Peyer's patch (tissue), 4 donors: Measurements from ENCODE around the gene EFNB3. TPM values are rescaled to one million over a fixed set of nuclear protein-coding genes. Genes with fewer than 3 reads are reported as not detected.

Experiments used
- DNase-seq, 3 donors: peaks; one replicate each; pipeline ENCODE4 v3.0.0-alpha.2; 2017 to 2019
- H3K27ac ChIP-seq, 4 donors: fragments of 200-600 bp; sonication (generic); one replicate each; pipeline ENCODE4 v1.5.1; 2016 to 2019
- H3K27me3 ChIP-seq, 2 donors: fragments of 200-600 bp; sonication (generic); one replicate each; pipeline ENCODE4 v1.5.1; 2019
- H3K36me3 ChIP-seq, 3 donors: fragments of 200-600 bp; sonication (generic); one replicate each; pipeline ENCODE4 v1.5.1; 2016 to 2019
- H3K4me1 ChIP-seq, 4 donors: fragments of 200-600 bp; sonication (generic); one replicate each; pipeline ENCODE4 v1.5.1; 2016 to 2019
- H3K4me3 ChIP-seq, 4 donors: fragments of 200-600 bp; sonication (generic); 1 replicate in 3 of 4; 2 replicates in 1 of 4; pipeline ENCODE4 v1.5.1; 2016 to 2019; ENCODE audit warnings: mild to moderate bottlenecking in 1 of 4
- H3K9me3 ChIP-seq, 4 donors: fragments of 200-600 bp; sonication (generic); one replicate each; pipeline ENCODE4 v1.5.1; 2016 to 2019; ENCODE audit warnings: mild to moderate bottlenecking in 1 of 4
- CTCF ChIP-seq, 6 experiments: fragments of 450-650 bp in 4 of 6; fragments of 200-600 bp in 2 of 6; sonication (generic) in 1 of 6; IDR thresholded peaks; one replicate each; pipeline ENCODE4 v1.5.1; 2017 to 2019; ENCODE audit warnings: antibody characterized with exemption in 6 of 6, mild to moderate bottlenecking in 3 of 6, moderate library complexity in 1 of 6
- POLR2A ChIP-seq, 2 donors: fragments of 450-650 bp; IDR thresholded peaks; one replicate each; pipeline ENCODE4 v1.5.1; 2017; ENCODE audit warnings: antibody characterized with exemption in 2 of 2, mild to moderate bottlenecking in 2 of 2, moderate library complexity in 2 of 2
- total RNA-seq, 4 donors: library from RNA; depleted of rRNA; stranded (reverse); fragments of >200 nt; gene quantifications; one replicate each; pipeline ENCODE4 v1.1.0, GENCODE V29; 2016

EFNB3 gene
- total RNA-seq, 4 donors from 2014 or later: 0.27 TPM; not detected in 3

- Histone ChIP-seq H3K36me3 (peaks cover 0 to 80% (median 3%) of the 10 kb centered on the region in 3 donors), H3K9me3 (peaks cover 0 to 8% (median 3%) of the 10 kb centered on the region in 4 donors), H3K27me3 (no peaks in the 10 kb centered on the region), H3K4me3 (no peak overlapping the region), H3K4me1 (no peaks in the 10 kb centered on the region), H3K27ac (no peak overlapping the region)
- DNase-seq: peak in 2 of 3 donors; percentile 53 to 74
- TF ChIP-seq POLR2A (IDR thresholded peaks at IDR 0.05): no peak
- peak in 4 of 6 experiments; percentile 35 to 67 (median 64) for TF ChIP-seq CTCF (IDR thresholded peaks at IDR 0.05)
These were observed 31.8 kb upstream of the EFNB3 start for GRCh38 chr17:7673239-7673638.

GRCh38 chr17:7674934-7675333 is 30.1 kb upstream of the EFNB3 start:
- peaks cover 0 to 64% (median 3%) of the 10 kb centered on the region in 3 donors for H3K36me3 ChIP-seq
- peaks cover 0 to 8% (median 3%) of the 10 kb centered on the region in 4 donors for H3K9me3 ChIP-seq
- no peak overlapping the region for H3K4me3 ChIP-seq
- no peaks in the 10 kb centered on the region for H3K4me1 ChIP-seq
- no peaks in the 10 kb centered on the region for H3K27me3 ChIP-seq
- no peak for DNase-seq
- TF ChIP-seq POLR2A (IDR thresholded peaks at IDR 0.05) (no peak), CTCF (IDR thresholded peaks at IDR 0.05) (no peak)
- no peak overlapping the region for H3K27ac ChIP-seq

- H3K36me3 ChIP-seq: peaks cover 0 to 48% (median 3%) of the 10 kb centered on the region in 3 donors
- no peak for DNase-seq
- TF ChIP-seq CTCF (IDR thresholded peaks at IDR 0.05) (no peak), POLR2A (IDR thresholded peaks at IDR 0.05) (no peak)
- H3K27ac ChIP-seq: no peak overlapping the region
- H3K9me3 ChIP-seq: peaks cover 0 to 8% (median 3%) of the 10 kb centered on the region in 4 donors
- no peaks in the 10 kb centered on the region for H3K27me3 ChIP-seq
- no peaks in the 10 kb centered on the region for H3K4me1 ChIP-seq
- H3K4me3 ChIP-seq: no peak overlapping the region
These were observed 28.5 kb upstream of the EFNB3 start for GRCh38 chr17:7676533-7676932.

GRCh38 chr17:7677388-7678067 is 27.5 kb upstream of the EFNB3 start:
- peaks cover 0 to 38% (median 3%) of the 10 kb centered on the region in 3 donors for H3K36me3 ChIP-seq
- H3K27me3 ChIP-seq: no peaks in the 10 kb centered on the region
- no peak overlapping the region for H3K27ac ChIP-seq
- no peak for TF ChIP-seq CTCF (IDR thresholded peaks at IDR 0.05)
- TF ChIP-seq POLR2A (IDR thresholded peaks at IDR 0.05): no peak
- peaks cover 0 to 8% (median 3%) of the 10 kb centered on the region in 4 donors for H3K9me3 ChIP-seq
- no peak overlapping the region for H3K4me3 ChIP-seq
- DNase-seq: no peak
- no peaks in the 10 kb centered on the region for H3K4me1 ChIP-seq

- DNase-seq: no peak
- TF ChIP-seq CTCF (IDR thresholded peaks at IDR 0.05): no peak
- TF ChIP-seq POLR2A (IDR thresholded peaks at IDR 0.05): no peak
These were observed 20.0 kb upstream of the EFNB3 start for GRCh38 chr17:7684851-7685532.

More at GRCh38 chr17:7684851-7685532, 20.0 kb upstream of the EFNB3 start:
- Histone ChIP-seq H3K36me3 (no peaks in the 10 kb centered on the region), H3K4me3 (peak overlapping the region; percentile 73 to 95 (median 82)), H3K27ac (peak overlapping the region; percentile 93 to 98 (median 96)), H3K4me1 (peaks cover 0 to 27% (median 11%) of the 10 kb centered on the region in 4 donors), H3K27me3 (no peaks in the 10 kb centered on the region), H3K9me3 (no peaks in the 10 kb centered on the region)
